ENCODE data around the gene SMIM32. TPM values are rescaled to one million over a fixed set of nuclear protein-coding genes. Genes with fewer than 3 reads are reported as not detected.
A peak's percentile ranks its signal among the peaks of the same experiment; 100 is the strongest.

The SMIM32 gene
- total RNA-seq, 3 donors from 2014 or later: not detected

DNA sequence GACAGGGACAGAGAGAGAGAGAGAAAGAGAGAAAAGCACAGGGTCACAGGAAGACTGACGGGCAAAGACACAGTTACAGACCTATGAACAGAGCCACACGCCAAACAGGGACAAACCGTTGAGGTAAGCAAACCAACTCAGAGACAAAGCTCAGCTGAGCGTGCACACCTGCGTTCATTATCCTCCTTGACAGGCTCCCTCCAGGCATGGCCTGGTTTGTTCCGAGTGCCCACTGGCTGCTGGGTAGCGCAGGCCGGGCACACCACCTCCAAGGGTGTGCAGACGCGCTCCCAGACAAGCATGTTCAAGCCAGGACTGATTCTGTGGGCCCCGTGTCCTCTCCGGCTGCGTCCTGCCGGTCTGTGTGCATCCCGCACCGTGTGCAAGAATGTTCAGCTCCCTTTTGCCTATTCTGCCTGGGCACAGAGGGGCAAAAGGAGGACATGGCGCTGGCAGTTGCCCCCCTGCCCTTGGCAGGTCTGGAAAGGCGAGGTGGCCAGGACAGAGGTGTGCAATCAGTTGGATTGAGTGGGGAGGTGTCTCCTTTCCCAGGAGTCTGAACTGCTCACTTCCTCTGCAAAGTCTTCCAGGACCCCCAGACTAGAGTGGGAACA, 467 bp upstream of the SMIM32 start:
- no peaks in the 10 kb centered on the region for H3K9me3 ChIP-seq
- peaks cover 0 to 50% of the 10 kb centered on the region in 2 donors for H3K27me3 ChIP-seq
- H3K4me1 ChIP-seq: peaks cover 0 to 10% of the 10 kb centered on the region in 2 donors
- TF ChIP-seq, protein P1, sequence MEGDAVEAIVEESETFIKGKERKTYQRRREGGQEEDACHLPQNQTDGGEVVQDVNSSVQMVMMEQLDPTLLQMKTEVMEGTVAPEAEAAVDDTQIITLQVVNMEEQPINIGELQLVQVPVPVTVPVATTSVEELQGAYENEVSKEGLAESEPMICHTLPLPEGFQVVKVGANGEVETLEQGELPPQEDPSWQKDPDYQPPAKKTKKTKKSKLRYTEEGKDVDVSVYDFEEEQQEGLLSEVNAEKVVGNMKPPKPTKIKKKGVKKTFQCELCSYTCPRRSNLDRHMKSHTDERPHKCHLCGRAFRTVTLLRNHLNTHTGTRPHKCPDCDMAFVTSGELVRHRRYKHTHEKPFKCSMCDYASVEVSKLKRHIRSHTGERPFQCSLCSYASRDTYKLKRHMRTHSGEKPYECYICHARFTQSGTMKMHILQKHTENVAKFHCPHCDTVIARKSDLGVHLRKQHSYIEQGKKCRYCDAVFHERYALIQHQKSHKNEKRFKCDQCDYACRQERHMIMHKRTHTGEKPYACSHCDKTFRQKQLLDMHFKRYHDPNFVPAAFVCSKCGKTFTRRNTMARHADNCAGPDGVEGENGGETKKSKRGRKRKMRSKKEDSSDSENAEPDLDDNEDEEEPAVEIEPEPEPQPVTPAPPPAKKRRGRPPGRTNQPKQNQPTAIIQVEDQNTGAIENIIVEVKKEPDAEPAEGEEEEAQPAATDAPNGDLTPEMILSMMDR (IDR thresholded peaks at IDR 0.05): no peak
- TF ChIP-seq POLR2A (IDR thresholded peaks at IDR 0.05) (no peak), POLR2AphosphoS5 (IDR thresholded peaks at IDR 0.05) (no peak)
- H3K27ac ChIP-seq: no peak overlapping the region
- H3K4me3 ChIP-seq: peak overlapping the region in 2 of 3 donors; percentile 40 to 61
- intact Hi-C loops (cut with DNase I; ENCODE audit: low total_unique reads): no loop called here
- DNase-seq (ENCODE audit: low spot score in 2 of 2): no peak
- H3K36me3 ChIP-seq: peaks cover under 1% of the 10 kb centered on the region

- Histone ChIP-seq H3K27me3 (peaks cover 0 to 50% of the 10 kb centered on the region in 2 donors), H3K36me3 (peaks cover 4% of the 10 kb centered on the region), H3K9me3 (no peaks in the 10 kb centered on the region), H3K4me3 (peak overlapping the region; percentile 36 to 61 (median 40)), H3K27ac (no peak overlapping the region), H3K4me1 (peaks cover 0 to 10% of the 10 kb centered on the region in 2 donors)
- intact Hi-C loops (cut with DNase I; ENCODE audit: low total_unique reads): no loop called here
- no peak for TF ChIP-seq POLR2A (IDR thresholded peaks at IDR 0.05)
- TF ChIP-seq, protein P1 (IDR thresholded peaks at IDR 0.05): no peak
- no peak for TF ChIP-seq POLR2AphosphoS5 (IDR thresholded peaks at IDR 0.05)
- DNase-seq (ENCODE audit: low spot score in 2 of 2): no peak
Observed at GRCh38 chr5:136192015-136192525, 892 bp downstream of the SMIM32 start.

- no peak for DNase-seq (ENCODE audit: low spot score in 2 of 2)
- Histone ChIP-seq H3K9me3 (no peaks in the 10 kb centered on the region), H3K4me3 (peak overlapping the region; percentile 36 to 61 (median 40)), H3K36me3 (peaks cover 4% of the 10 kb centered on the region), H3K4me1 (peaks cover 0 to 10% of the 10 kb centered on the region in 2 donors), H3K27ac (no peak overlapping the region), H3K27me3 (peaks cover 0 to 50% of the 10 kb centered on the region in 2 donors)
- intact Hi-C loops (cut with DNase I; ENCODE audit: low total_unique reads): no loop called here
- TF ChIP-seq POLR2A (IDR thresholded peaks at IDR 0.05) (no peak), POLR2AphosphoS5 (IDR thresholded peaks at IDR 0.05) (no peak)
- TF ChIP-seq, protein P1 (IDR thresholded peaks at IDR 0.05): no peak
Observed at GRCh38 chr5:136191304-136192014, 1.5 kb downstream of the SMIM32 start.

- Histone ChIP-seq H3K9me3 (no peaks in the 10 kb centered on the region), H3K27me3 (peaks cover 0 to 50% of the 10 kb centered on the region in 2 donors), H3K4me3 (no peak overlapping the region), H3K27ac (no peak overlapping the region), H3K36me3 (peaks cover 4% of the 10 kb centered on the region), H3K4me1 (peaks cover 0 to 10% of the 10 kb centered on the region in 2 donors)
- intact Hi-C loops (cut with DNase I; ENCODE audit: low total_unique reads): no loop called here
- DNase-seq (ENCODE audit: low spot score in 2 of 2): no peak
- TF ChIP-seq POLR2A (IDR thresholded peaks at IDR 0.05) (no peak), POLR2AphosphoS5 (IDR thresholded peaks at IDR 0.05) (no peak)
- TF ChIP-seq, protein P1 (IDR thresholded peaks at IDR 0.05): no peak
Observed at GRCh38 chr5:136190904-136191303, 2.1 kb downstream of the SMIM32 start.
